Transverse colon (tissue), 3 donors: Measurements from ENCODE around the gene RAB36.

ENCODE experiments used
- CTCF ChIP-seq, 5 experiments: fragments of 200-600 bp in 3 of 5; fragments of 450-650 bp in 2 of 5; sonication (generic) in 3 of 5; IDR thresholded peaks; 1 replicate in 2 of 5; 2 replicates in 3 of 5; pipeline ENCODE4 v1.5.1; 2016 to 2017; ENCODE audit warnings: antibody characterized with exemption in 5 of 5, inconsistent platforms in 3 of 5, mild to moderate bottlenecking in 2 of 5, moderate library complexity in 1 of 5
- POLR2A ChIP-seq: fragments of 450-650 bp; IDR thresholded peaks from one replicate; pipeline ENCODE4 v1.6.1; 2016; ENCODE audit warnings: antibody characterized with exemption, mild to moderate bottlenecking, moderate library complexity

GRCh38 chr22:23113847-23114720 lies 31.2 kb upstream of the RAB36 start:
- TF ChIP-seq CTCF (IDR thresholded peaks at IDR 0.05) (no peak), POLR2A (no peak)
